ENCODE measurements around the gene BCL2.
A peak's percentile ranks its signal among the peaks of the same experiment; 100 is the strongest.

BCL2 gene

DNA sequence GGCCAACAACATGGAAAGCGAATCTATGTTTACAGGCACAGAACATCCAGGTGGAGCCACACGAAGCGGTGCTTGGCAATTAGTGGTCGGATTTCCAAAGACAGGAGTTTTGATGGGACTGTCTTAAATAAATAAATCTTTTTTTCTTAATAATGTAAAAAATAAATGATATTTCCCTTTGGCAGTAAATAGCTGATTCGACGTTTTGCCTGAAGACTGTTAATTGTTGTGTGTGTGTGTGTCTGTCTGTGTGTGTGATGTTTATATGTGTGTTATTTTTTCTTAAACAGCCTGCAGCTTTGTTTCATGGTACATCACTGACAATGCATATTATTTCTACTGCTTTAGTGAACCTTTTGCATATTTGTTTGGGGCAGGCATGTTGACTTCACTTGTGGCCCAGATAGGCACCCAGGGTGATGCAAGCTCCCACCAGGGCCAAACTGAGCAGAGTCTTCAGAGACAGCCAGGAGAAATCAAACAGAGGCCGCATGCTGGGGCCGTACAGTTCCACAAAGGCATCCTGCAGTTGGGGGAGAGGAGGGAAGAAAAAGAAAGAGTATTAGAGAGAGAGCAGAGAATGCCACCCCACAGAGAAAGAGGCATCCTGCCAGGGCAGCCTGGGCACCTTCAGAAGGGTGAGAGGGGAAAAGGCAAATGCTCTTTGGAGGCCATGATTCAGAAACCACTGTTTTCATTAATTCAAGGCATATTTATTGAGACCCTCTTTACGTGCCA lies 191.2 kb downstream of the BCL2 start:
- DNase-seq (ENCODE audit: low read depth, low spot score) = no peak
- Histone ChIP-seq H3K27ac (peak overlapping the region; percentile 57; the same call in 1 of the 2 replicates), H3K36me3 (ENCODE audit: insufficient read depth, low read length) (no peaks in the 10 kb centered on the region), H3K9me3 (ENCODE audit: low read depth, low read length) (no peaks in the 10 kb centered on the region), H3K9ac (ENCODE audit: insufficient read length) (no peak overlapping the region), H3K4me3 (no peak overlapping the region)
- no peak for TF ChIP-seq FOXP2 (optimal IDR thresholded peaks at IDR 0.05; ENCODE audit: control extremely low read depth, extremely low read length, insufficient read depth)
- TF ChIP-seq POLR2AphosphoS5 (IDR thresholded peaks at IDR 0.05; ENCODE audit: borderline replicate concordance, low read depth, low read length) = no peak
- no peak for TF ChIP-seq EZH2 (IDR thresholded peaks at IDR 0.05)

DNA sequence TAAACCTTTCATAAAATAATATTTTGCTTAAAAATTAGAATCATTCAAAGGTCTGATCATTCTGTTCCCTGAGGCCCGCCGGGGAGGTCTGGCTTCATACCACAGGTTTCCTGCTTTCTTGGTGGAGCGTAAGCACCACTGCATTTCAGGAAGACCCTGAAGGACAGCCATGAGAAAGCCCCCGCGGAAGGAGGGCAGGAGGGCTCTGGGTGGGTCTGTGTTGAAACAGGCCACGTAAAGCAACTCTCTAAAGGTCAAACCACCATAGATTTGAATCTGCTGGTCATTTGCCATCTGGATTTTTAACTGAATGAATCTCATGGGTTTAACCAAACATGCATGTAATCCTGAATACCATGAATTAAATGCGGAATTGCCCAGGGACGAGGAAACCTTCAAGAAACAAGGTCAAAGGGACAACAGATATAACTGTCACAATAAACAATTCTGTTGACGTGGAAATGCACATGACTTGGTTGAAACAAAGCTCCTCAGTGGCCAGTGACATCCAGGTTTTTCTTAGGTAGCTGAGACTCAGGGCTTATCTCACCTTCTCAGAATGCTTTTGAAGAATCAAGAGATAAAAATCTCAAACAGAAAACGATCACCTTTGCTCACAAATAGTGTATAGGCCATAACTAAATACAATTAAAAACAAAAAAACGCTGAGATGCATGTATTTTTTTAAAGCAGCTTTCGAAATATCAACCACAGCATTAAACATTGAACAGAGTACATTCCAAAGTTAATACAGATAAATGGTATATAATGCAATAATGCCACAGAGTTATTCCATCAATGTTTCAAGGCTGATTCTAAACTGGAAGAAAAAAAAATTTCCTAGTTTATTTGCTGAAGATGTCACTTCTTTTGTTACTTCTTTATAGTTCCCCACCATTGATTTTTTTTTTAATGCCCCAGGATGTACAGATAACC lies 193.2 kb downstream of the BCL2 start:
- Histone ChIP-seq H3K9me3 (ENCODE audit: low read depth, low read length) (no peaks in the 10 kb centered on the region), H3K27ac (peak overlapping the region; percentile 67), H3K36me3 (ENCODE audit: insufficient read depth, low read length) (no peaks in the 10 kb centered on the region), H3K9ac (ENCODE audit: insufficient read length) (no peak overlapping the region), H3K4me3 (no peak overlapping the region)
- TF ChIP-seq FOXP2 (optimal IDR thresholded peaks at IDR 0.05; ENCODE audit: control extremely low read depth, extremely low read length, insufficient read depth) = no peak
- TF ChIP-seq POLR2AphosphoS5 (IDR thresholded peaks at IDR 0.05; ENCODE audit: borderline replicate concordance, low read depth, low read length) = no peak
- TF ChIP-seq EZH2 (IDR thresholded peaks at IDR 0.05) = no peak
- no peak for DNase-seq (ENCODE audit: low read depth, low spot score)

DNA sequence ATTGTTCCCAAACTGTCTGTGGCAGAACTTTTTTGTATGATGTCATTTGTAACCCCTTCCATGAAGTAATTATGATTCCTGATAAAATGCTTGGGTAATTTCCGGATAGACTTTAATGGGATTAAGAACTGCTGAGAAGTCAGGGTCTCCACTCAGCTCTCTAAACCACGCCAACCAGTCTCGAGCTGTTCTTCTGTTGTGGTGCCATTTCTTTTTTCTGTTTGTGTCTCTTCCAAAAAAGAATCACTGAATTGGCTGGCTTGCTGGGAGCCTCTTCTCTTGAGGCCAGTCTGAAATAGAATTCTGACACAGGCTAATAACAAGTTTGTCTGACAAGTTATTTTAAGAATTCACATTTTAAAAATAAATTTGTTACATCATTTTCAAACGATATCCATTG lies 198.9 kb downstream of the BCL2 start:
- Histone ChIP-seq H3K36me3 (ENCODE audit: insufficient read depth, low read length) (no peaks in the 10 kb centered on the region), H3K27ac (peak overlapping the region; percentile 73), H3K9ac (ENCODE audit: insufficient read length) (no peak overlapping the region), H3K4me3 (peak overlapping the region; percentile 32; the same call in 1 of the 2 replicates), H3K9me3 (ENCODE audit: low read depth, low read length) (no peaks in the 10 kb centered on the region)
- TF ChIP-seq FOXP2 (optimal IDR thresholded peaks at IDR 0.05; ENCODE audit: control extremely low read depth, extremely low read length, insufficient read depth) (no peak), EZH2 (IDR thresholded peaks at IDR 0.05) (no peak), POLR2AphosphoS5 (IDR thresholded peaks at IDR 0.05; ENCODE audit: borderline replicate concordance, low read depth, low read length) (no peak)
- no peak for DNase-seq (ENCODE audit: low read depth, low spot score)

DNA sequence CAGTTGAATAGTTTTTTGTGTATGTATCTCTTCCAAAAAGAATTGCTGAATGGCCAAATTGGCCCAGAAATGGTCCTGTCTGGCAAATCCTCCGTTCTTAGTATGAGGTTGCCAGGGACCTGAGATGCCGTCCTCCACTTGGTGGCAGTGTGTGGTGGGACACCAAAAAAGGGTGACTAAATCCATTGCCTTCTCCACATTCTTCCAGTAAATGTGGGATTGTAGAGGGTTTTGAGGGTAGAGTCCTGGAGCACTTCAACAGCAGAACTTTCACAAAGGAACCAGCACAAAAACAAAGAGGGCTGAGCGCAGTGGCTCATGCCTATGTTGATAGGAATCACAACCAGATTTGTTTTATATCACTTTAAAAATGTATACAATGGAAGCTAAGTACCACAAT lies 199.9 kb downstream of the BCL2 start:
- H3K4me3 ChIP-seq = no peak overlapping the region
- no peaks in the 10 kb centered on the region for H3K36me3 ChIP-seq (ENCODE audit: insufficient read depth, low read length)
- TF ChIP-seq FOXP2 (optimal IDR thresholded peaks at IDR 0.05; ENCODE audit: control extremely low read depth, extremely low read length, insufficient read depth) (no peak), POLR2AphosphoS5 (IDR thresholded peaks at IDR 0.05; ENCODE audit: borderline replicate concordance, low read depth, low read length) (no peak), EZH2 (IDR thresholded peaks at IDR 0.05) (no peak)
- peak overlapping the region; percentile 73 for H3K27ac ChIP-seq
- DNase-seq (ENCODE audit: low read depth, low spot score) = no peak
- no peaks in the 10 kb centered on the region for H3K9me3 ChIP-seq (ENCODE audit: low read depth, low read length)
- peak overlapping the region; percentile 43 for H3K9ac ChIP-seq (ENCODE audit: insufficient read length)

DNA sequence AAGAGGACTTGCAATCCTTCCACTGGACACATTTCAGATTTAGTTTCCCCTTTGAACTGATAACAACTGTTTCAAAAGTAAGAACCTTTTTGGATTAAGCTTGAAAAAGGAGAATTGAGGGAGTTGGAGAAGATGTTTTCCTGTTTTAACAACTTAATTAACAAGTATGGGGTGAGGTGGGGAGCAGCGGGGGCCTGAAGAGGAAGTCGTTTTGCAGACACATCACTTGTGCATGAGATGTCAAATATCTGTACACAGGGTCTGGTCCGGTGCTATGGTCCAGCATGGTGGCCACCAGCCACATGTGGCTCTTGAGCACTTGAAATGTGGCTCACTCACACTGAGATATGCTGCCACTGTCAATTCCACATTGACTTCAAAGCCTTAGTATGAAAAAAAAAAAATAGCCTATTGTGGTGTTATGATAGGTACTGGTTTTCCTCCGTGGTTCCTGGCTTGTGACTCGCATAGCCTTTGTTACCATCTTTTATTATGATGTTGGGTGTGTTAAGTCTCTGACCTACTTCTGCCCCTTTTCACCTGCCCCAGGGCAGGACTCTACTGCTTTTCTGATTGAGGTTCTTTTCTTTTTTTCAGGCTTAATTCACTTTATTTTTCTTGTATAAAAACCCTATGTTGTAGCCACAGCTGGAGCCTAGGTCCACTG lies 205.5 kb downstream of the BCL2 start:
- TF ChIP-seq POLR2AphosphoS5 (IDR thresholded peaks at IDR 0.05; ENCODE audit: borderline replicate concordance, low read depth, low read length) (no peak), FOXP2 (optimal IDR thresholded peaks at IDR 0.05; ENCODE audit: control extremely low read depth, extremely low read length, insufficient read depth) (no peak)
- Histone ChIP-seq H3K9ac (ENCODE audit: insufficient read length) (no peak overlapping the region), H3K36me3 (ENCODE audit: insufficient read depth, low read length) (no peaks in the 10 kb centered on the region), H3K9me3 (ENCODE audit: low read depth, low read length) (no peaks in the 10 kb centered on the region), H3K27ac (no peak overlapping the region), H3K4me3 (no peak overlapping the region)
- DNase-seq (ENCODE audit: low read depth, low spot score) = no peak

DNA sequence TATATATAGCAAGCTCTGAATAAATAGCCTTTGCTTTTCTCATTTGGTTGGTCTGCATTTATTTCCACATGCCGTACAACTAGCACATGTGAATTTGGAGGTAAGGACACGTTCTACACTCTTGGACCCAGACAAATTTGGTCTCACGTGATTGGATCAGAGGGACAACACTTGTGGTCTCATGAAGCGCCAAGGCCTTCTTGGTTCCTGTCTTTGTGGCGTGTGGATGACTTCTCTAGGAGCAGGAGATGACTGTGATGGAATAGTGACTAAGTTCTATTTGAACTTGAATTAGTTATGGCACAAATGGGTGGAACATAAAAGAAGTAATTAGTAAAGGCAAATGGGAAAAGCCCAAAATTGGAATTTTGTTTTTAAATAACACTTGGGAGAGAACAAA lies 206.9 kb downstream of the BCL2 start:
- Histone ChIP-seq H3K9me3 (ENCODE audit: low read depth, low read length) (no peaks in the 10 kb centered on the region), H3K36me3 (ENCODE audit: insufficient read depth, low read length) (no peaks in the 10 kb centered on the region), H3K4me3 (no peak overlapping the region), H3K9ac (ENCODE audit: insufficient read length) (no peak overlapping the region), H3K27ac (no peak overlapping the region)
- TF ChIP-seq POLR2AphosphoS5 (IDR thresholded peaks at IDR 0.05; ENCODE audit: borderline replicate concordance, low read depth, low read length) = no peak
- TF ChIP-seq FOXP2 (optimal IDR thresholded peaks at IDR 0.05; ENCODE audit: control extremely low read depth, extremely low read length, insufficient read depth) = no peak
- no peak for TF ChIP-seq EZH2 (IDR thresholded peaks at IDR 0.05)
- DNase-seq (ENCODE audit: low read depth, low spot score) = no peak

DNA sequence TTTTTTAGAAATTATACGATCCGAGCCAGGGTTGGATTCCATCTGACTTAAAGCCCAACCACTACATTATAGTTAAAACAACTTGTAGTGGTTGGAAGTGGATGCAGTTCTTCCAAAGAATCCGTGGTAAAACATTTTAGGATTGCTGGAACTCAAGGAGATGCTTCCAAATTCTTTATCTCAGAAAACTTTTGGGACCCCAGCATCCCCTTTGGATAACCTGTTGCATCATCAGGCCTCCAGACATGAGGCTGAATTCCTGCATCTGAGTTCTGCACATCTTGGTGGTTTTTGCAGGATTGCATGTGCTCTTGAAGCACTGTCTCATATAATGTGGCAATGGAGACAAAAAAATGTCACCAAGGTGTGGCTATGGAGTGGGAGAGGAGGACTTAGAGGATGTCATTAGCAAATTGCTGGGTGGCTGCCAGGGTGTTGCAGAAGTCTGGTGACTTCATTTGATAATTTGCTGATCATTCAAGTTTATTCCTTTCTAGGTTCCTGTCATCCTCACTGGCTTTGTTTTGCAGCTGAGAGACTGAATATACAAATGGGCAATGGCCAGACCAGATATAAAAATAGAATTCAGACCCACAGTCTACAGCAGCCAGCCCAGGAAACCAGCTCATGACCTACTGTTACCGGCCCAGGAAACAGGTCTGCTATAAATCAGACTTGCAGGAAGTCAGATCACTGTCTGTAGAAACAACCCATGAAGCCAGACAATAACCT lies 207.7 kb downstream of the BCL2 start:
- no peak overlapping the region for H3K27ac ChIP-seq
- H3K4me3 ChIP-seq = no peak overlapping the region
- no peaks in the 10 kb centered on the region for H3K9me3 ChIP-seq (ENCODE audit: low read depth, low read length)
- H3K36me3 ChIP-seq (ENCODE audit: insufficient read depth, low read length) = no peaks in the 10 kb centered on the region
- H3K9ac ChIP-seq (ENCODE audit: insufficient read length) = no peak overlapping the region
- DNase-seq (ENCODE audit: low read depth, low spot score) = no peak
- no peak for TF ChIP-seq EZH2 (IDR thresholded peaks at IDR 0.05)
- TF ChIP-seq FOXP2 (optimal IDR thresholded peaks at IDR 0.05; ENCODE audit: control extremely low read depth, extremely low read length, insufficient read depth) = no peak
- no peak for TF ChIP-seq POLR2AphosphoS5 (IDR thresholded peaks at IDR 0.05; ENCODE audit: borderline replicate concordance, low read depth, low read length)

Measured in SK-N-MC (cell line).